ENCODE results near the gene TXNDC11. TPM values are rescaled to one million over a fixed set of nuclear protein-coding genes. Genes with fewer than 3 reads are reported as not detected.

The TXNDC11 gene
- total RNA-seq, 1 donor from 2014 or later: 14.1 TPM

DNA sequence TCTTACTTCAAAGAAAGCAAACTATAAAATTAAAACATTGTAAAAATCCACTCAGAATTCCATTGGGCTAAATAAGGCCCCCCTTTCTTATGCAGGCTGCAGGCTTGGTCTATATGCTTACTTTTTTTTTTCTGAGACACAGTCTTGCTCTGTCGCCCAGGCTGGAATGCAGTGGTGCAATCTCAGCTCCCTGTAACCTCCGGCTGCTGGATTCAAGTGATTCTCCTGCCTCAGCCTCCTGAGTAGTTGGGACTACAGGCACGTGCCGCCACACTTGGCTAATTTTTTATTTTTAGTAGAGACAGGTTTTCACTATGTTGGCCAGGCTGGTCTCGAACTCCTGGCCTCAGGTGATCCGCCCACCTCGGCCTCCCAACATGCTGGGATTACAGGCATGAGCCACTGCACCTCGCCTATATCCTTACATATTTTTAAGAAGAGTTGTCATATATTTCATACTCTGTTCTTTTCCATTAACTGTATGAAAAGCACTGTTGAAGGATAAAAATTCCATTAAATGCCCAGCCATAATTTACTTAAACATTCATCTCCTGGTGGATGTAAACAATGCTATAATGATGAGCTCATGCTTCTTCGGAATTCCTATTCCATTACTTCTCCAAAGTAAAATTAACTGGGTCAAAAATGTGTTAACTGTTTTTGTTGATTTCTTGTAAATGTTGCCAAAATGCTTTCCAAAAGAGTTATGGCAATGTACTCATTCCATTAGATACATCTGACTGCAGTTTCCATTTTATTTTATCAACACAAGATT is 56.6 kb downstream of the TXNDC11 start:
- no peaks in the 10 kb centered on the region for H3K9me3 ChIP-seq (ENCODE audit: control insufficient read depth in 3 of 3, low read length in 3 of 3)
- H3K4me1 ChIP-seq (ENCODE audit: control insufficient read depth in 3 of 3, insufficient read depth in 3 of 3, low read length in 3 of 3): peaks cover 39 to 42% (median 40%) of the 10 kb centered on the region in 3 donors
- H3K9ac ChIP-seq (ENCODE audit: low read depth in 1 of 3, low read length in 3 of 3): no peak overlapping the region
- no peak overlapping the region for H3K27ac ChIP-seq (ENCODE audit: low read depth, low read length)
- no peak overlapping the region for H3K4me3 ChIP-seq (ENCODE audit: low read length in 3 of 3)
- H3K27me3 ChIP-seq (ENCODE audit: control insufficient read depth in 3 of 3, insufficient read depth in 3 of 3, low read length in 3 of 3): no peaks in the 10 kb centered on the region
- peaks cover 20 to 38% (median 22%) of the 10 kb centered on the region in 3 donors for H3K36me3 ChIP-seq (ENCODE audit: control insufficient read depth in 3 of 3, insufficient read depth in 3 of 3, low read length in 3 of 3)

DNA sequence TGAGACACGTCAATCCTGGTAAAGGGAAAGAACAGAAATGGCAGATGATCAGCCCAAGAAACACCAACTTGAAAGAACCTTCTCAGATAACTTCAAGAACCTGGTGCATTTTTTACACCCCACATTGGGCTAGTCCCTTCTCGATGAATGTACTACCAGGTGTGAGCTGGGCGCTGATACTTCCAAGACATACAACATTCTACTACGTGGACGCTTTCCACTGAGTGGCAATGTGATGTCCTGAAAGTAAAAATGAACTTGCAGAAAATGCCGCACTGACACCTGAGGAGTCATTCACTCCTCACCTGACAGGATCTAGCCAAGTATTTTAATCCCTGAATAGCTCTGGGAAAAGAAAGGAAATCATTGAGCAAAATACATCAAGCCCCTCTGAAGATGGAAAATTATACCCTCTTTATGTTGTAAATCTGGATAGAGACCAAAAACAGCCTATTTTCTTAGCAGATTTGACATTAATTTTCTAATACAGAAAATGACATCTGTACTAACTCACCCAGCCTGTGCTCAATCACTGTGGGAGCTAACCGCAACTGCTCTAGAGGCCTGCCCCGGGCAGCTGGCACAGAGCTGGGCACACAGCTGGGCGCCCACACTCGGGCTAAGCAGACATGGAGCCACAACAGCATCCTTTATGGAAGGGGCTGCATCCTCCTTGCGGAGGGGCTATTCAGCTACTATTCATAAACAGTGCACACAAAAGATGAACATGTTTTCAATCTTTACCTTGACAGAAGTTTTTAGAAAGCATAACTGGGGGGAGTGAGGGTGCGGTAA is 58.2 kb downstream of the TXNDC11 start:
- no peak overlapping the region for H3K9ac ChIP-seq (ENCODE audit: low read depth in 1 of 3, low read length in 3 of 3)
- H3K36me3 ChIP-seq (ENCODE audit: control insufficient read depth in 3 of 3, insufficient read depth in 3 of 3, low read length in 3 of 3): peaks cover 20 to 35% (median 21%) of the 10 kb centered on the region in 3 donors
- H3K27ac ChIP-seq (ENCODE audit: low read depth, low read length): peak overlapping the region; percentile 80
- H3K4me1 ChIP-seq (ENCODE audit: control insufficient read depth in 3 of 3, insufficient read depth in 3 of 3, low read length in 3 of 3): peaks cover 51 to 55% (median 52%) of the 10 kb centered on the region in 3 donors
- H3K4me3 ChIP-seq (ENCODE audit: low read length in 3 of 3): no peak overlapping the region
- no peaks in the 10 kb centered on the region for H3K9me3 ChIP-seq (ENCODE audit: control insufficient read depth in 3 of 3, low read length in 3 of 3)
- no peaks in the 10 kb centered on the region for H3K27me3 ChIP-seq (ENCODE audit: control insufficient read depth in 3 of 3, insufficient read depth in 3 of 3, low read length in 3 of 3)

DNA sequence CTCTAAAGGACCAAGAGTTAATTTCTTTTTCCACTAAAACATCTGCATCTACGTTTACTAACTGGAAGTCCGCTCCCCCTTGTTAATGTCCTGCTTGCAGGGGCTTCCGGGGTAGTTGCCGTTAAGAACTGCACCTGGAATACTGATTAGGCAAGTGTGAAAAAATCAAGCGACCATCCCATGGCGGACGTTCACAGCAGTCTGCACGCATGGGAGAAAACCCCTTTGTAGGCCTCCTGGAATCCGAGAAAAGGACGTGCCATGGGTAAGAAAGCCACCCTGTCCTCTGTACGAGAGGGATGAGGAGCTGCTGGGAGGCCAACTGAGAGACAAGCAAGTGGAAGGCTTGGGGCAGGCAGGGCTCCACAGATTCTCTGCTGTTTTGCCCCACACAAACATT is 59.5 kb downstream of the TXNDC11 start:
- Histone ChIP-seq H3K27me3 (ENCODE audit: control insufficient read depth in 3 of 3, insufficient read depth in 3 of 3, low read length in 3 of 3) (no peaks in the 10 kb centered on the region), H3K4me3 (ENCODE audit: low read length in 3 of 3) (no peak overlapping the region), H3K36me3 (ENCODE audit: control insufficient read depth in 3 of 3, insufficient read depth in 3 of 3, low read length in 3 of 3) (peaks cover 24 to 43% (median 29%) of the 10 kb centered on the region in 3 donors), H3K4me1 (ENCODE audit: control insufficient read depth in 3 of 3, insufficient read depth in 3 of 3, low read length in 3 of 3) (peaks cover 60 to 61% (median 61%) of the 10 kb centered on the region in 3 donors), H3K27ac (ENCODE audit: low read depth, low read length) (peak overlapping the region; percentile 80), H3K9ac (ENCODE audit: low read depth in 1 of 3, low read length in 3 of 3) (peak overlapping the region in 2 of 3 donors; percentile 28 to 63), H3K9me3 (ENCODE audit: control insufficient read depth in 3 of 3, low read length in 3 of 3) (no peaks in the 10 kb centered on the region)

DNA sequence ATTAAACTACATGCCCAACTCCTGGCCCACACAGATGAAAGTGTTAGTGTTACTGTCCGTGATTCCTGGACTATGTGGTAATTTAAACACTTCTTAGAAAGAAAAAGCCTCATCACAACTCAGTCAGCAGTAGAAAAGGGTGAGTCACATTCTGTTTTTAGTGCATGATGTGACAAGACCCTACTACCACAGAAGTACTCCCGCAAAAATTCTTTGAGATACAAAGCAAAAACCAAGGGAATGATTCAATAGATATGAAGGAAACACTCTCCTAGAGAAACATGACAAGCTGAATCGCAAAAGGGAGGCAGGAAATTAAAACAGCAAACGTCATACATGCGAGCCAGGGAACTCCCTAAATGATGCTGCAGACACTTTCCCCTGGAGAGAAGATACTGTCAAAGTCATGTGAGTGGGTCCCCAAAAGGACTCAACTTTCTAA is 60.0 kb downstream of the TXNDC11 start:
- Histone ChIP-seq H3K27me3 (ENCODE audit: control insufficient read depth in 3 of 3, insufficient read depth in 3 of 3, low read length in 3 of 3) (no peaks in the 10 kb centered on the region), H3K4me1 (ENCODE audit: control insufficient read depth in 3 of 3, insufficient read depth in 3 of 3, low read length in 3 of 3) (peaks cover 60 to 63% (median 63%) of the 10 kb centered on the region in 3 donors), H3K27ac (ENCODE audit: low read depth, low read length) (peak overlapping the region; percentile 80), H3K4me3 (ENCODE audit: low read length in 3 of 3) (no peak overlapping the region), H3K36me3 (ENCODE audit: control insufficient read depth in 3 of 3, insufficient read depth in 3 of 3, low read length in 3 of 3) (peaks cover 22 to 38% (median 31%) of the 10 kb centered on the region in 3 donors), H3K9me3 (ENCODE audit: control insufficient read depth in 3 of 3, low read length in 3 of 3) (no peaks in the 10 kb centered on the region), H3K9ac (ENCODE audit: low read depth in 1 of 3, low read length in 3 of 3) (peak overlapping the region in 1 of 3 donors; percentile 48)

DNA sequence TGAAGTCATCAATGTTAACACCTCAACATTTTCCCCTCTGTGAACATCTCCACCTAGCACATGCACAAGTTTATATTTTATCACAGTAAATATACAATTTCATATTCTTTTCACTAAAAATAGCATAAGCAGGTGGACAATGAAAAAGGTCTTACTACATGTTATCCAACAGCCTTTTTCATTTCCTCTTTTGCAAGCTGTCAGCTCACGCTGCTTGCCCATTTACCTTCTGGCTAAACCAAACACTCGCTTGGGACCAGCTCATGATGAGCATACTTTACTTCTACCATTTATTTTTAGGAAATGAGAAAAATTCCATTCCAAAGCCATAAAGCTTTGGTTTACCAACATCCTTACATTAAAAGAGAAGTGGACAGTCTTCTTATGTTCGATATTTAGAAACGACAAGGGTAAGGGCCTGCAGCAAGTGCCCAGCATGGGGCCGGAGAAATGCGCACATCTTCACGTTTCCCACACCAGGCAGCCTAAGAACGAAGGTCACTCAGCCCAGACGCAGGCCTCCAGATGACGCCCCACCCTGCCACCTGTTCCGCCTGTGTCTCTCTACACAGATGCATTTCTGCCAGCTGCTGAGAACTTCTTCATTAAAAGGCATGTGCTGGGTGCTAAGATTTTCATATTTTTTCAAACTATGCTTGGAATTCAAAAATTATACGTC is 60.5 kb downstream of the TXNDC11 start:
- Histone ChIP-seq H3K27ac (ENCODE audit: low read depth, low read length) (peak overlapping the region; percentile 80), H3K27me3 (ENCODE audit: control insufficient read depth in 3 of 3, insufficient read depth in 3 of 3, low read length in 3 of 3) (no peaks in the 10 kb centered on the region), H3K4me3 (ENCODE audit: low read length in 3 of 3) (no peak overlapping the region), H3K4me1 (ENCODE audit: control insufficient read depth in 3 of 3, insufficient read depth in 3 of 3, low read length in 3 of 3) (peaks cover 61 to 64% (median 63%) of the 10 kb centered on the region in 3 donors), H3K36me3 (ENCODE audit: control insufficient read depth in 3 of 3, insufficient read depth in 3 of 3, low read length in 3 of 3) (peaks cover 17 to 36% (median 27%) of the 10 kb centered on the region in 3 donors), H3K9ac (ENCODE audit: low read depth in 1 of 3, low read length in 3 of 3) (peak overlapping the region in 2 of 3 donors; percentile 17 to 48), H3K9me3 (ENCODE audit: control insufficient read depth in 3 of 3, low read length in 3 of 3) (no peaks in the 10 kb centered on the region)

DNA sequence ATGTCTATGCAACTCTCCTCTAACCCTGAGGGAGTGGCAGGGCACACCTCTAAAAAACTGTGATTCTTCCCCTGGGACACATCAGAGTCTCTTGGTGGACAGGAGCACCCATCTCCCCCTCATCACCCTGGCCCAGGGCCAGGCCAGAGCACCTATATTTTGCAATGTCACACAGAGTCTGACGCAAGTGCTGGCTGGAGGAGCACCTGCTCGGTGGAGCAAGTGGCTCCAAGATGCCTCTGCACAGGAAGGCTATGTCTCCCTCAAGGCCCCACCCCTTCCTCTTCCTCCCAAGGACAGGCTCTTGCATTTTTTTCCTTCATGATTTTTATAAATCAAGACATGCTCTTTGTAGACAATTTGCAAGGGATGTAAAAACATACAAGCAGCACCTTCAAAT is 61.1 kb downstream of the TXNDC11 start:
- peaks cover 62 to 69% (median 69%) of the 10 kb centered on the region in 3 donors for H3K4me1 ChIP-seq (ENCODE audit: control insufficient read depth in 3 of 3, insufficient read depth in 3 of 3, low read length in 3 of 3)
- peak overlapping the region in 1 of 3 donors; percentile 12 for H3K9ac ChIP-seq (ENCODE audit: low read depth in 1 of 3, low read length in 3 of 3)
- H3K36me3 ChIP-seq (ENCODE audit: control insufficient read depth in 3 of 3, insufficient read depth in 3 of 3, low read length in 3 of 3): peaks cover 19 to 41% (median 33%) of the 10 kb centered on the region in 3 donors
- H3K27me3 ChIP-seq (ENCODE audit: control insufficient read depth in 3 of 3, insufficient read depth in 3 of 3, low read length in 3 of 3): no peaks in the 10 kb centered on the region
- peak overlapping the region; percentile 80 for H3K27ac ChIP-seq (ENCODE audit: low read depth, low read length)
- H3K9me3 ChIP-seq (ENCODE audit: control insufficient read depth in 3 of 3, low read length in 3 of 3): no peaks in the 10 kb centered on the region
- no peak overlapping the region for H3K4me3 ChIP-seq (ENCODE audit: low read length in 3 of 3)

DNA sequence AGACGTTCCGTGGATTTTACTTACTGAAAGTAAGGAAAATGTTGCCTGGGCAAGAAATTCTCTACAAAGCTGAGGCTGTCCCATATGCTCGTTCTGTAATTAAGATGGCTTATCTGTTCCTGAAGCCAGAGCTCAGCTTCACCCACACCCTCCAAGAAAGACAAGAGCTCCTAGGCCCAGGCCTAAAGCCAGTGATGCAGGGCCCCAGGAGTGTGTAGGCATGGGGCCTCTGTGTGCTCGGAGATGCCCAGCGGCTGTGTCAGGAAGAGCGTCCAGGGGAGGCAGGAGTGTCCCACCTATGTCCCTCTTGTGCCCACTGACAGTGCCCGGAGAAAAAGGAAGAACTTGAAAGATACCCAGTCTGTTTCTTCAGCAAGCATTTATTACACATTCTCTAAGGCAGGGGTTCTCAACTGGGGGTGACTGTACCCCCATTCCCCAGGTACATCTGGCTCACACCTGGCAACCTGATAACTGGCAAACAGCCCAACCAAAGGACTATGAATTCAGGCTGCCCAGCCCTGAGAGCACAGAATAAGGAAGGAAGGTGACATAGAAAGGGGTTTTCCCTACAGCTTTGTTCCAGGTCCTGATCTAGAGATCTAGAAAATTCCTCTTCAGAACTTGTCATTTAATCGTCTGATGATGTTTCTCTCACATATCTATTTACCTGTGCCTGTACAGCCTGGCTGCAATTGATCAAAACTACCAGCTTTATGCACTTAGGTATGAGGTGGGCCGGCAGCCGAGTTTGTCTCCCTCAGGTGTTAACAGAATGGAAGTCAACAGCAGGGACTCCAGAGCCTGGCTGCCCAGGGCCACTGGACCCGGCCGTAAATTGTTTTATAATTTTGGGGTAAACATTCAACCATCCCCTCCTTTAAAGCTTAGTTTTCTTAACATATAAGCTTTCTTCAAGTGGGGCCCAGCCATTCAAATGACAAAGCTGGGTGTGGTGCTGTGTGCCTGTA is 62.4 kb downstream of the TXNDC11 start:
- H3K4me1 ChIP-seq (ENCODE audit: control insufficient read depth in 3 of 3, insufficient read depth in 3 of 3, low read length in 3 of 3): peaks cover 69 to 83% (median 82%) of the 10 kb centered on the region in 3 donors
- H3K36me3 ChIP-seq (ENCODE audit: control insufficient read depth in 3 of 3, insufficient read depth in 3 of 3, low read length in 3 of 3): peaks cover 27 to 48% (median 40%) of the 10 kb centered on the region in 3 donors

DNA sequence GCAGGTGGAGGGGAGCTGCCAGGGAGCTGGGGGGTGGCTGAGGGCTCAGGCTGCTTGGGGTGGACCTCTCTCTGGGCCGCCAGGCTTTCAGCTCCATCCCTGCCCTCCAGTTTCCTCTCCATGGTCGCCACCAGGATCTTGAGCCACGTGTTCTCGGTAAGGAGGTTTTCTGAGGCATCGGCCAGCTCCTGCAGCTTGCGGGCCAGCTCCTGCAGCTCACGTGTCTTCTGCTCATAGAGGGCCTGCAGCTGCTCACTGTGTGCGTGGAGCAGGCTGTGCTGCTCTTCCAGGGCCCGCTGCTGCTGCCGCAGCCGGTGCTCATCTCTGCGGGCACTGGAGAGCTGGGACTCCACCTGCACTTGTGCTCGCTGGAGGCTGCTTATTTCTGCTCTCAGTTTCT is 63.4 kb downstream of the TXNDC11 start:
- Histone ChIP-seq H3K4me1 (ENCODE audit: control insufficient read depth in 3 of 3, insufficient read depth in 3 of 3, low read length in 3 of 3) (peaks cover 79 to 92% (median 92%) of the 10 kb centered on the region in 3 donors), H3K9ac (ENCODE audit: low read depth in 1 of 3, low read length in 3 of 3) (peak overlapping the region in 1 of 3 donors; percentile 68), H3K27ac (ENCODE audit: low read depth, low read length) (peak overlapping the region; percentile 31), H3K36me3 (ENCODE audit: control insufficient read depth in 3 of 3, insufficient read depth in 3 of 3, low read length in 3 of 3) (peaks cover 25 to 39% (median 35%) of the 10 kb centered on the region in 3 donors), H3K4me3 (ENCODE audit: low read length in 3 of 3) (peak overlapping the region in 1 of 3 donors; percentile 13), H3K9me3 (ENCODE audit: control insufficient read depth in 3 of 3, low read length in 3 of 3) (no peaks in the 10 kb centered on the region), H3K27me3 (ENCODE audit: control insufficient read depth in 3 of 3, insufficient read depth in 3 of 3, low read length in 3 of 3) (no peaks in the 10 kb centered on the region)

More for the DNA sequence above, 62.4 kb downstream of the TXNDC11 start:
- H3K9me3 ChIP-seq (ENCODE audit: control insufficient read depth in 3 of 3, low read length in 3 of 3): no peaks in the 10 kb centered on the region
- H3K9ac ChIP-seq (ENCODE audit: low read depth in 1 of 3, low read length in 3 of 3): peak overlapping the region in 1 of 3 donors; percentile 68
- no peaks in the 10 kb centered on the region for H3K27me3 ChIP-seq (ENCODE audit: control insufficient read depth in 3 of 3, insufficient read depth in 3 of 3, low read length in 3 of 3)
- H3K27ac ChIP-seq (ENCODE audit: low read depth, low read length): peak overlapping the region; percentile 31
- no peak overlapping the region for H3K4me3 ChIP-seq (ENCODE audit: low read length in 3 of 3)

All from skeletal muscle tissue (tissue), 4 donors.